ENCODE results near the gene IL1F10. TPM values are rescaled to one million over a fixed set of nuclear protein-coding genes. Genes with fewer than 3 reads are reported as not detected.

The IL1F10 gene
- total and polyA plus RNA-seq, 10 of the 15 experiments (the other 5 are each of a cell fraction or from before 2014, with no cell fraction given), result not detected

GRCh38 chr2:113076954-113077669, 9.3 kb downstream of the IL1F10 start (continued):
- TF ChIP-seq ZBTB4 (CRISPR knock-in tag; IDR thresholded peaks at IDR 0.05) (no peak), IRF4 (IDR thresholded peaks at IDR 0.05; ENCODE audit: low read depth, low read length) (no peak), ZBTB40 (IDR thresholded peaks at IDR 0.05; ENCODE audit: borderline replicate concordance) (no peak), NFIC (IDR thresholded peaks at IDR 0.05; ENCODE audit: low read depth, low read length) (no peak)
